ENCODE measurements around the gene LPP. TPM values are rescaled to one million over a fixed set of nuclear protein-coding genes. Genes with fewer than 3 reads are reported as not detected.

Gene LPP
- total and polyA plus RNA-seq, 10 of the 15 experiments (the other 5 are each of a cell fraction or from before 2014, with no cell fraction given): under 0.01 to 0.62 (median 0.03) TPM

DNA sequence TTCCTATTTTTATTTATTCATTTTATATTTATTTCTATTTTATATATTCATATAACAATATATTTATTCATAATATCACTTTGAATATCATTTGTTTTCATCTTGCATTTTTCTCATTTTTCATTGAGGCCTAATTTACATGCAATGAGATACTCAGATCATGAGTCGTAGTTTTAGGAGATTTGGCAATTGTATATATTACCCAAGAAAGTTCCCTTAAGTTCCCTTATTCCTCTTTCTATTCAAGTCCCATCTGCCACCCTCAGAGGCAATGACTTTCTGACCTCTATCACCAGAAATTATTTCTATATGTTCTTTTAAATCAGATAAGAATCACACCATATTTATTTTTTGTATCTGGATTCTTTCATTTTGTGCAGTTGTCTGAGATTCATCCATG is 688.7 kb downstream of the LPP start (continued):
- TF ChIP-seq CBX5 (IDR thresholded peaks at IDR 0.05; ENCODE audit: low read depth) (no peak), ZNF384 (IDR thresholded peaks at IDR 0.05; ENCODE audit: borderline replicate concordance, low read depth, low read length) (no peak)

DNA sequence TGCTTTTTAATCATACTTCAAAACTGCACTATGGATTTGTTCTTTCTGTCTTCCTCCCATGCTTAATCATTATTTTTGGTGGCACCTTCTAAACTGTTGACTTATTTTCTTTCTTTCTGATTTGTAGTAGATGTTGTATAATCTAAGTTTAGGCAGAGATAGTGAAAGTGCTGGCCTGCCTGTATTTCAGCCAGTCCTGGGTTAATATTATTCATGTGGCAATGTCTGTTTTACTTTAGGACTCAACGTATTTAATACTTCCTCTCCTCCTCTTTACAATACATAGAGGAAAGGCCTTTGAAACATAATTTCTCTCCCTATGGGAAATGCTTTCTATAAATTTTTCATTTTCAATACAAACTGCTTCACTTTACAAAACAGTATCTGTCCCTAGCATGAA is 690.1 kb downstream of the LPP start:
- CTCF ChIA-PET: no interaction called here

GRCh38 chr3:188845514-188845913 is 691.6 kb downstream of the LPP start:
- H3K9ac ChIP-seq (ENCODE audit: control insufficient read depth, insufficient read depth, low read length): no peak overlapping the region
- ATAC-seq (no peak), DNase-seq (ENCODE audit: low read depth, low spot score) (no peak), FAIRE-seq (no peak)
- SMC1A ChIA-PET (ENCODE audit: uncharacterized antibody, unreplicated experiment): interaction anchor here (0.6 to 1.0 kb wide), 2 partner anchors 29 to 739 kb away, joined by 3 read pairs; no protein-coding TSS in a partner anchor
- H3K4me3 ChIP-seq: no peak overlapping the region
- no TSS peak for BruUV-seq (replicated peaks)
- TF ChIP-seq MYB (IDR thresholded peaks at IDR 0.05; ENCODE audit: borderline replicate concordance, low read depth, low read length) (no peak), DPF2 (IDR thresholded peaks at IDR 0.05) (no peak), POLR2AphosphoS2 (IDR thresholded peaks at IDR 0.05; ENCODE audit: low read depth, low read length) (no peak), ZSCAN29 (IDR thresholded peaks at IDR 0.05) (no peak), RFX5 (IDR thresholded peaks at IDR 0.05; ENCODE audit: low read depth, low read length) (no peak), NR2C2 (IDR thresholded peaks at IDR 0.05; ENCODE audit: borderline replicate concordance, control insufficient read depth, insufficient read length, low read depth) (no peak), FOXM1 (IDR thresholded peaks at IDR 0.05; ENCODE audit: low read depth, low read length) (no peak)
- TF ChIP-seq, protein P1, sequence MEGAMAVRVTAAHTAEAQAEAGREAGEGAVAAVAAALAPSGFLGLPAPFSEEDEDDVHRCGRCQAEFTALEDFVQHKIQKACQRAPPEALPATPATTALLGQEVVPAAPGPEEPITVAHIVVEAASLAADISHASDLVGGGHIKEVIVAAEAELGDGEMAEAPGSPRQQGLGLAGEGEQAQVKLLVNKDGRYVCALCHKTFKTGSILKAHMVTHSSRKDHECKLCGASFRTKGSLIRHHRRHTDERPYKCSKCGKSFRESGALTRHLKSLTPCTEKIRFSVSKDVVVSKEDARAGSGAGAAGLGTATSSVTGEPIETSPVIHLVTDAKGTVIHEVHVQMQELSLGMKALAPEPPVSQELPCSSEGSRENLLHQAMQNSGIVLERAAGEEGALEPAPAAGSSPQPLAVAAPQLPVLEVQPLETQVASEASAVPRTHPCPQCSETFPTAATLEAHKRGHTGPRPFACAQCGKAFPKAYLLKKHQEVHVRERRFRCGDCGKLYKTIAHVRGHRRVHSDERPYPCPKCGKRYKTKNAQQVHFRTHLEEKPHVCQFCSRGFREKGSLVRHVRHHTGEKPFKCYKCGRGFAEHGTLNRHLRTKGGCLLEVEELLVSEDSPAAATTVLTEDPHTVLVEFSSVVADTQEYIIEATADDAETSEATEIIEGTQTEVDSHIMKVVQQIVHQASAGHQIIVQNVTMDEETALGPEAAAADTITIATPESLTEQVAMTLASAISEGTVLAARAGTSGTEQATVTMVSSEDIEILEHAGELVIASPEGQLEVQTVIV (IDR thresholded peaks at IDR 0.05; ENCODE audit: borderline replicate concordance, partially characterized antibody): no peak
- TF ChIP-seq, protein P2, sequence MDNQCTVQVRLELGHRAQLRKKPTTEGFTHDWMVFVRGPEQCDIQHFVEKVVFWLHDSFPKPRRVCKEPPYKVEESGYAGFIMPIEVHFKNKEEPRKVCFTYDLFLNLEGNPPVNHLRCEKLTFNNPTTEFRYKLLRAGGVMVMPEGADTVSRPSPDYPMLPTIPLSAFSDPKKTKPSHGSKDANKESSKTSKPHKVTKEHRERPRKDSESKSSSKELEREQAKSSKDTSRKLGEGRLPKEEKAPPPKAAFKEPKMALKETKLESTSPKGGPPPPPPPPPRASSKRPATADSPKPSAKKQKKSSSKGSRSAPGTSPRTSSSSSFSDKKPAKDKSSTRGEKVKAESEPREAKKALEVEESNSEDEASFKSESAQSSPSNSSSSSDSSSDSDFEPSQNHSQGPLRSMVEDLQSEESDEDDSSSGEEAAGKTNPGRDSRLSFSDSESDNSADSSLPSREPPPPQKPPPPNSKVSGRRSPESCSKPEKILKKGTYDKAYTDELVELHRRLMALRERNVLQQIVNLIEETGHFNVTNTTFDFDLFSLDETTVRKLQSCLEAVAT (IDR thresholded peaks at IDR 0.05): no peak
- no peaks in the 10 kb centered on the region for H3K4me1 ChIP-seq (ENCODE audit: control insufficient read depth, insufficient read depth, low read length)
- H4K20me1 ChIP-seq (ENCODE audit: control insufficient read depth, insufficient read depth): no peaks in the 10 kb centered on the region
- intact Hi-C loops (cut with micrococcal nuclease; ENCODE audit: unreplicated experiment) (no loop called here), in situ Hi-C loops (cut with MboI) (no loop called here)
- WGBS (ENCODE audit: insufficient coverage, insufficient replicate concordance, low lambda C conversion rate, missing lambda C conversion rate): 20% methylated on average over 3 of the region's 3 CpGs
- no peak overlapping the region for H3K4me2 ChIP-seq (ENCODE audit: control insufficient read depth, insufficient read depth)
- H3K27ac ChIP-seq (ENCODE audit: control insufficient read depth, insufficient read depth): no peak overlapping the region
- no peaks in the 10 kb centered on the region for H3K36me3 ChIP-seq (ENCODE audit: control insufficient read depth in 2 of 2, insufficient read depth in 2 of 2, low read length in 1 of 2)
- POLR2A ChIA-PET: no interaction called here
- CTCF ChIA-PET: no interaction called here
- RAD21 ChIA-PET (ENCODE audit: unreplicated experiment): no interaction called here
- H3K79me2 ChIP-seq (ENCODE audit: control insufficient read depth, insufficient read depth, low read length): no peaks in the 10 kb centered on the region
- H3K9me3 ChIP-seq (replicated peaks; ENCODE audit: control insufficient read depth, insufficient read depth, low read length): no peaks in the 10 kb centered on the region
- no peaks in the 10 kb centered on the region for H3K27me3 ChIP-seq (replicated peaks in 1 of 2; ENCODE audit: control insufficient read depth in 2 of 2, insufficient read depth in 2 of 2, low read length in 1 of 2)
- no peak overlapping the region for H2AFZ ChIP-seq (ENCODE audit: control insufficient read depth, low read depth, low read length)

More for the DNA sequence above, 690.1 kb downstream of the LPP start:
- BruUV-seq (replicated peaks): no TSS peak
- ChIA-PET POLR2A (no interaction called here), RAD21 (ENCODE audit: unreplicated experiment) (no interaction called here), SMC1A (ENCODE audit: uncharacterized antibody, unreplicated experiment) (interaction anchor here (1.3 kb wide), 1 partner anchor 12 kb away, joined by 3 read pairs; no protein-coding TSS in a partner anchor)
- FAIRE-seq (no peak), ATAC-seq (no peak), DNase-seq (ENCODE audit: low read depth, low spot score) (no peak)
- Histone ChIP-seq H3K79me2 (ENCODE audit: control insufficient read depth, insufficient read depth, low read length) (no peaks in the 10 kb centered on the region), H3K27ac (ENCODE audit: control insufficient read depth, insufficient read depth) (no peak overlapping the region), H2AFZ (ENCODE audit: control insufficient read depth, low read depth, low read length) (no peak overlapping the region), H3K4me1 (ENCODE audit: control insufficient read depth, insufficient read depth, low read length) (no peaks in the 10 kb centered on the region), H4K20me1 (ENCODE audit: control insufficient read depth, insufficient read depth) (no peaks in the 10 kb centered on the region), H3K4me2 (ENCODE audit: control insufficient read depth, insufficient read depth) (no peak overlapping the region), H3K36me3 (ENCODE audit: control insufficient read depth in 2 of 2, insufficient read depth in 2 of 2, low read length in 1 of 2) (no peaks in the 10 kb centered on the region), H3K9me3 (replicated peaks; ENCODE audit: control insufficient read depth, insufficient read depth, low read length) (no peaks in the 10 kb centered on the region), H3K27me3 (replicated peaks in 1 of 2; ENCODE audit: control insufficient read depth in 2 of 2, insufficient read depth in 2 of 2, low read length in 1 of 2) (no peaks in the 10 kb centered on the region), H3K9ac (ENCODE audit: control insufficient read depth, insufficient read depth, low read length) (no peak overlapping the region), H3K4me3 (no peak overlapping the region)
- WGBS (ENCODE audit: insufficient coverage, insufficient replicate concordance, low lambda C conversion rate, missing lambda C conversion rate): 0% methylated on average over 1 of the region's 1 CpG
- intact Hi-C loops (cut with micrococcal nuclease; ENCODE audit: unreplicated experiment) (no loop called here), in situ Hi-C loops (cut with MboI) (no loop called here)
- no peak for TF ChIP-seq PML (IDR thresholded peaks at IDR 0.05; ENCODE audit: low read length)
- TF ChIP-seq EP300 (IDR thresholded peaks at IDR 0.05; ENCODE audit: borderline replicate concordance in 1 of 2, control insufficient read depth in 1 of 2, low read depth in 2 of 2, low read length in 2 of 2): no peak

Data from GM12878 (cell line).